ENCODE measurements around the gene LTBP3. TPM values are rescaled to one million over a fixed set of nuclear protein-coding genes. Genes with fewer than 3 reads are reported as not detected.

Gene LTBP3
- total RNA-seq, 2 experiments from 2014 or later: 11.2 to 13.8 TPM

DNA sequence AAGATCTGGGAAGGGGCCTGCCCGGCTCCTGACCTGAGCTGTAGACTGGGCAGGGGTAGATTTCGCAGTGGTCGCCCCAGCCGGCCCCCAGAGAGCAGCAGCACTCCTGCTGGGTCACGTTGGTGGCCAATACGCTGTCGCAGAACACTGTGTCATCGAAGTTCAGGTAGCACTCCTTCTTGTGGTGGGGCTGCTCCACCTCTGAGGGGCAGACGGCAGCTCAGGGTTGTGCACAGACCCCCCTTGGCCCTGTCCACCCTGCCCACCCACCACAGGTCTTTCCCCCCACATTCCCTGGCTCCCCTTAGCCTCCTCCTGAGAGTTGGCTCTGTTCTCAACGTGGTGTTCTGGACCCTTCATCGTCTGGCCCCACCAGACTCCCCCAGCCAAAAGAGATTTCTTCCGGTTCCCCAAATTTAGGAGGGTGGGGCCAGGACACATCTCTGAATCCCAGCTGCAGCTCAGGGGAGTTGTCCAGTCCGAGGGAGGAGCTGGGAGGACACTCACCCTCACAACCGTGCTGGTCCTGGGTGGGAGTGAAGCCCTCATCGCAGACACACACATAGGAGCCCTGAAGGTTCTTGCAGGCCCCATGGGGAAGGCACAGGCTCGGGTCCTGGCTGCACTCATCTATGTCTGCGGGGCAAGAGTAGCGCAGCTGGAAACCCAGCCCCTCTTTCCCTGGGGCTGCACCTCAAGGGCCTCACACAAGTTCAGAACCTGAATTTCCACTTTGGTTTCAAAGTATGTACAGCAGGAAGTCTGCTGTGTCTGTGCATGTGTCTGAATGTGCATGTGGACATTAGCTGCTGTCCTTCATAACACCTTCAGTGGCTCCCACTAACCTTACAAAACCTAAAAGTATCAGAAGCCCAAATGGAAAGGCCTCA is 16.8 kb downstream of the LTBP3 start:
- Histone ChIP-seq H3K79me2 (ENCODE audit: insufficient read depth, low read depth, low read length) (no peaks in the 10 kb centered on the region), H3K9me3 (ENCODE audit: low read length) (no peaks in the 10 kb centered on the region), H3K36me3 (ENCODE audit: insufficient read depth, low read length) (peaks cover 11% of the 10 kb centered on the region; the same call in 1 of the 2 replicates), H3K4me2 (ENCODE audit: low read length) (peak overlapping the region; percentile 85), H3K4me1 (ENCODE audit: insufficient read depth, low read length, poor library complexity, severe bottlenecking) (peaks cover 31% of the 10 kb centered on the region), H3K9me2 (ENCODE audit: insufficient read depth, low read length) (no peaks in the 10 kb centered on the region), H3K27ac (ENCODE audit: low read depth, low read length, poor library complexity, severe bottlenecking) (peak overlapping the region; percentile 61), H4K20me1 (ENCODE audit: insufficient read depth, low read length) (no peaks in the 10 kb centered on the region), H2AFZ (ENCODE audit: low read length) (peak overlapping the region; percentile 48; the same call in 1 of the 2 replicates), H3K4me3 (ENCODE audit: low read depth, low read length, poor library complexity, severe bottlenecking) (peak overlapping the region; percentile 71)
- DNase-seq (ENCODE audit: low spot score): peak; percentile 25
- ChIA-PET CTCF (ENCODE audit: unreplicated experiment) (interaction anchor here (0.9 to 1.2 kb wide), 2 partner anchors 30 to 47 kb away, joined by 3 to 5 read pairs; no protein-coding TSS in a partner anchor), POLR2A (interaction anchor here (0.7 to 1.7 kb wide), 3 partner anchors 14 to 40 kb away, joined by 3 to 4 read pairs (median 3); no protein-coding TSS in a partner anchor)
- intact Hi-C loops (cut with micrococcal nuclease; ENCODE audit: unreplicated experiment): loop anchor here (1.0 to 2.0 kb wide), 2 partner anchors 52 to 73 kb away; partner anchors contain the start of genes MAP3K11 and PCNX3
- no TSS peak for BruUV-seq (replicated peaks)
- TF ChIP-seq, protein P1, sequence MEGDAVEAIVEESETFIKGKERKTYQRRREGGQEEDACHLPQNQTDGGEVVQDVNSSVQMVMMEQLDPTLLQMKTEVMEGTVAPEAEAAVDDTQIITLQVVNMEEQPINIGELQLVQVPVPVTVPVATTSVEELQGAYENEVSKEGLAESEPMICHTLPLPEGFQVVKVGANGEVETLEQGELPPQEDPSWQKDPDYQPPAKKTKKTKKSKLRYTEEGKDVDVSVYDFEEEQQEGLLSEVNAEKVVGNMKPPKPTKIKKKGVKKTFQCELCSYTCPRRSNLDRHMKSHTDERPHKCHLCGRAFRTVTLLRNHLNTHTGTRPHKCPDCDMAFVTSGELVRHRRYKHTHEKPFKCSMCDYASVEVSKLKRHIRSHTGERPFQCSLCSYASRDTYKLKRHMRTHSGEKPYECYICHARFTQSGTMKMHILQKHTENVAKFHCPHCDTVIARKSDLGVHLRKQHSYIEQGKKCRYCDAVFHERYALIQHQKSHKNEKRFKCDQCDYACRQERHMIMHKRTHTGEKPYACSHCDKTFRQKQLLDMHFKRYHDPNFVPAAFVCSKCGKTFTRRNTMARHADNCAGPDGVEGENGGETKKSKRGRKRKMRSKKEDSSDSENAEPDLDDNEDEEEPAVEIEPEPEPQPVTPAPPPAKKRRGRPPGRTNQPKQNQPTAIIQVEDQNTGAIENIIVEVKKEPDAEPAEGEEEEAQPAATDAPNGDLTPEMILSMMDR (conservative IDR thresholded peaks at IDR 0.05; ENCODE audit: low read length): no peak; the same call in 1 of the 2 replicates
- TF ChIP-seq EZH2phosphoT487 (IDR thresholded peaks at IDR 0.05; ENCODE audit: borderline replicate concordance, low read depth, low read length): no peak

DNA sequence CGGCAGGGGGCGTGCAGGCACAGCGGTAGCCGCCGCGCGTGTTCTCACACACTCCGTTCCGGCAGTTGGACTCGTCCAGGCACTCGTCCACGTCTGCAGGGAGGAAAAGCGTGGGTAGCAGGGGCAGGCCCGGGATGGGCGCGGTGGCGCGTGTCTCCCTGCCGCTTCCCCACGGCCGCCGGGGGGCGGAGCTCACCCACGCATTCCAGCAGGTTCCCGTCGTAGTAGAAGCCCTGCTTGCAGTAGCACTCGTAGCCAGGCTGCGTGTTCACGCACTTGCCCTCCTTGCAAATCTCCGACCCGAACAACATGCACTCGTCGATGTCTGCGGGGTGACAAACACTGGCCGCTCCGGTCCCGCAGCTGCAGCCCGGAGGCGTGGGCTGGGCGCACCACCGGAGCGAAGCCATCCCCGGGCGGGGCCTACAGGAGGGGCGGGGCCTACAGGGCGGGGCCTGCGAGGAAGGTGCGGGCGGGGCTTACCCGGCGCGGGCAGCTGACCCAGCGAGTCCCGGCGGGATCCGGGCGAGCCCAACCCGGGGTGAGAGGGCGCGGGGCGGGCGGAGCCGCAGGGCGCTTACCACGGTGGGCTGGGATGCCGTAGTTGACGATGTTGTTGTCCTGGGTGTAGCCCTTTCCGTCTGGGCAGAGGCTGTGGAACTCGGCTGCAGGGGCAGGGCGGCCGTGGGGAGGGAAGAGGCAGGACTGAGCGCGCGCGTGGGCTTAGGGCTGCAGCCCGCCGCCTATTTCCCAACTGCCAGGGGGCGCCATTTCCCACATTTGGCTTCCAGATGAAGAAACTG is 17.7 kb downstream of the LTBP3 start:
- BruUV-seq (replicated peaks): no TSS peak
- peak; percentile 92 for DNase-seq (ENCODE audit: low spot score)
- no peak for TF ChIP-seq EZH2phosphoT487 (IDR thresholded peaks at IDR 0.05; ENCODE audit: borderline replicate concordance, low read depth, low read length)
- TF ChIP-seq, protein P1 (conservative IDR thresholded peaks at IDR 0.05; ENCODE audit: low read length): peak; percentile 90
- Histone ChIP-seq H3K27ac (ENCODE audit: low read depth, low read length, poor library complexity, severe bottlenecking) (peak overlapping the region; percentile 61), H3K36me3 (ENCODE audit: insufficient read depth, low read length) (peaks cover 11% of the 10 kb centered on the region; the same call in 1 of the 2 replicates), H3K4me2 (ENCODE audit: low read length) (peak overlapping the region; percentile 85), H3K9me2 (ENCODE audit: insufficient read depth, low read length) (no peaks in the 10 kb centered on the region), H3K79me2 (ENCODE audit: insufficient read depth, low read depth, low read length) (no peaks in the 10 kb centered on the region), H3K4me3 (ENCODE audit: low read depth, low read length, poor library complexity, severe bottlenecking) (peak overlapping the region; percentile 71), H3K9me3 (ENCODE audit: low read length) (no peaks in the 10 kb centered on the region), H3K4me1 (ENCODE audit: insufficient read depth, low read length, poor library complexity, severe bottlenecking) (peaks cover 23% of the 10 kb centered on the region), H2AFZ (ENCODE audit: low read length) (peak overlapping the region; percentile 48; the same call in 1 of the 2 replicates), H4K20me1 (ENCODE audit: insufficient read depth, low read length) (no peaks in the 10 kb centered on the region)
- CTCF ChIA-PET (ENCODE audit: unreplicated experiment): interaction anchor here (0.9 to 1.2 kb wide), 2 partner anchors 31 to 48 kb away, joined by 3 to 5 read pairs; no protein-coding TSS in a partner anchor
- intact Hi-C loops (cut with micrococcal nuclease; ENCODE audit: unreplicated experiment): loop anchor here (1.0 to 2.0 kb wide), 5 partner anchors 12 to 74 kb away; partner anchors contain the start of genes MAP3K11, PCNX3 and ZNRD2
- POLR2A ChIA-PET: interaction anchor here (0.6 to 1.7 kb wide), 3 partner anchors 15 to 123 kb away, joined by 3 to 6 read pairs (median 4); no protein-coding TSS in a partner anchor

Data from OCI-LY7 (cell line).